Parathyroid adenoma (tissue), 2 donors: Measurements from ENCODE around the gene APPL2.

Experiments used
- H2AFZ ChIP-seq: fragments of 300-600 bp; sonication (generic); one replicate; pipeline ENCODE4 v1.7.0; 2017; ENCODE audit warnings: antibody characterized with exemption, mild to moderate bottlenecking
- H3K27ac ChIP-seq: fragments of 300-600 bp; sonication (generic); one replicate; pipeline ENCODE4 v1.7.0; 2017
- H3K27me3 ChIP-seq: fragments of 300-600 bp; sonication (generic); one replicate; pipeline ENCODE4 v1.7.0; 2017; ENCODE audit warnings: low read length; ENCODE audit not compliant: control insufficient read depth, insufficient read depth
- H3K36me3 ChIP-seq: fragments of 300-600 bp; sonication (generic); one replicate; pipeline ENCODE4 v1.7.0; 2017; ENCODE audit warnings: low read length; ENCODE audit not compliant: control insufficient read depth, insufficient read depth
- H3K4me1 ChIP-seq: fragments of 300-600 bp; sonication (generic); one replicate; pipeline ENCODE4 v1.7.0; 2017; ENCODE audit warnings: control low read depth
- H3K4me2 ChIP-seq: fragments of 300-600 bp; sonication (generic); one replicate; pipeline ENCODE4 v1.7.0; 2017; ENCODE audit warnings: low read length
- H3K4me3 ChIP-seq: fragments of 300-600 bp; sonication (generic); one replicate; pipeline ENCODE4 v1.7.0; 2017; ENCODE audit warnings: low read depth, low read length
- H3K79me2 ChIP-seq: fragments of 300-600 bp; sonication (generic); one replicate; pipeline ENCODE4 v1.7.0; 2017; ENCODE audit warnings: control low read depth
- H3K9ac ChIP-seq: fragments of 300-600 bp; sonication (generic); one replicate; pipeline ENCODE4 v1.7.0; 2017; ENCODE audit warnings: mild to moderate bottlenecking
- H3K9me3 ChIP-seq: fragments of 300-600 bp; sonication (generic); one replicate; pipeline ENCODE4 v1.7.0; 2017; ENCODE audit warnings: low read length; ENCODE audit not compliant: control insufficient read depth
- TF ChIP-seq, protein P1 (sequence below): fragments of 300-600 bp; sonication (generic); IDR thresholded peaks from one replicate; pipeline ENCODE4 v1.7.0; 2017; ENCODE audit warnings: antibody characterized with exemption, mild to moderate bottlenecking
- donor health status: primary hyperparathyroidism.

The APPL2 gene

DNA sequence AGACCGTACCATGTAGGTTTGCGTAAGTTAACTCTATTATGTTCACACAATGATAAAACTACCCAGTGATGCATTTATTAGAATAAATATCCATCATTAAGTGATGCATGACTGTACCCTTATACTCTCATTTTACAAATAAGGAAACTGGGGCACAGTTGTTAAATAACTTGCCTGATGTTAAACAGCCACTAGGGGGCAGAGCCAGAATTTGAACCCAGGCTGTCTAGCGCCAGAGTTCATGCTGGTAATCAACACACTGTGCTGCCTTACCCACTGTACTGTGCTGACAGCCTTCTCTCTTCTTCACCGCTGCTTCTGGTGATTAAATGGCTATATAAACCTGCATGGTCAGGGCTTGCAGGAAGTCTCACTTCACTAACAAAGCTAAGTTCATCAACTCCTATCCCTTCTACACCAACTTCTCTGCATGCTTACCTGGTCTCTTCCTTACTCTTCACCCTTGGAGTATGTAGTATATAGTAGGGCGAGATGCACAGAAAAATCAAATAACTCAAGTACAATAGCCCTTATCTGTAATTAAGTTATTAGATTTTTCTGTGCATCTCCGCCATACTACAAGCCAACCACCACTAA lies 43.6 kb upstream of the APPL2 start:
- H3K79me2 ChIP-seq: no peaks in the 10 kb centered on the region
- H3K27ac ChIP-seq: no peak overlapping the region
- no peak overlapping the region for H3K4me3 ChIP-seq
- no peaks in the 10 kb centered on the region for H3K27me3 ChIP-seq
- no peaks in the 10 kb centered on the region for H3K9me3 ChIP-seq
- H3K36me3 ChIP-seq: no peaks in the 10 kb centered on the region
- no peaks in the 10 kb centered on the region for H3K4me1 ChIP-seq
- no peak overlapping the region for H2AFZ ChIP-seq
- H3K9ac ChIP-seq: no peak overlapping the region
- H3K4me2 ChIP-seq: no peak overlapping the region
- TF ChIP-seq, protein P1, sequence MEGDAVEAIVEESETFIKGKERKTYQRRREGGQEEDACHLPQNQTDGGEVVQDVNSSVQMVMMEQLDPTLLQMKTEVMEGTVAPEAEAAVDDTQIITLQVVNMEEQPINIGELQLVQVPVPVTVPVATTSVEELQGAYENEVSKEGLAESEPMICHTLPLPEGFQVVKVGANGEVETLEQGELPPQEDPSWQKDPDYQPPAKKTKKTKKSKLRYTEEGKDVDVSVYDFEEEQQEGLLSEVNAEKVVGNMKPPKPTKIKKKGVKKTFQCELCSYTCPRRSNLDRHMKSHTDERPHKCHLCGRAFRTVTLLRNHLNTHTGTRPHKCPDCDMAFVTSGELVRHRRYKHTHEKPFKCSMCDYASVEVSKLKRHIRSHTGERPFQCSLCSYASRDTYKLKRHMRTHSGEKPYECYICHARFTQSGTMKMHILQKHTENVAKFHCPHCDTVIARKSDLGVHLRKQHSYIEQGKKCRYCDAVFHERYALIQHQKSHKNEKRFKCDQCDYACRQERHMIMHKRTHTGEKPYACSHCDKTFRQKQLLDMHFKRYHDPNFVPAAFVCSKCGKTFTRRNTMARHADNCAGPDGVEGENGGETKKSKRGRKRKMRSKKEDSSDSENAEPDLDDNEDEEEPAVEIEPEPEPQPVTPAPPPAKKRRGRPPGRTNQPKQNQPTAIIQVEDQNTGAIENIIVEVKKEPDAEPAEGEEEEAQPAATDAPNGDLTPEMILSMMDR: peak; percentile 60

DNA sequence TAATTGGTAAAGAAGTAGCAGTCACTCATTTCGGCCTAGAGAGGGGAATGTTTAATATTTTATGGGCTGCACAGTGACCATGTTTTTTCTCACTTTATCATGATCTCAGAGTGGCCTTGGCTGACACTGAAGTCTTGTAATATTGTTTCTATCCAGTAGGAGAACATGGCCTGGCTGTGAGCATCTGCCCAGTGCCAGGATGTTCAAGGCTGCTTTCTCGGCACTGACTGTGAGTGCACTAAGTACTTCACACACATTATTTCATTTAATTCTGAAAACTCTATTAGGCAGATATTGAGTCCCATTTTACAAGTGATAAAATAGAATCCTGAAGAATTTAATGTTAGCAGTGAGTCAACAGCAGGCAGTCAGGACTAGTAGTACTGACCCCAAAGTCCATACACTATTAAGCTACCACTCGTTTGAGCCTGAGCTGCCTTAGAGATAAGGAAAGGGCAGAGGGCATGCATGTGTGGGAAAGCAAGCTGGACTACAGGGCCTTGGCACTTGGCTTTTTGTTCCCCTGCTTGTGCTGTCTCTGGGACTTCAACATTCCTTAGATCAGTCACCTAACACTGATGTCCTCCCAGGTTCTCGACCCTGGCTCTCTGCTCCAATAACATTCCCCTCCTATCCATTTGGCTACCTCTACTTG lies 42.2 kb upstream of the APPL2 start:
- Histone ChIP-seq H3K9me3 (no peaks in the 10 kb centered on the region), H3K4me2 (no peak overlapping the region), H3K36me3 (no peaks in the 10 kb centered on the region), H3K27me3 (no peaks in the 10 kb centered on the region), H3K79me2 (no peaks in the 10 kb centered on the region), H3K4me1 (no peaks in the 10 kb centered on the region), H2AFZ (no peak overlapping the region), H3K27ac (no peak overlapping the region), H3K9ac (no peak overlapping the region), H3K4me3 (no peak overlapping the region)
- TF ChIP-seq, protein P1: no peak

DNA sequence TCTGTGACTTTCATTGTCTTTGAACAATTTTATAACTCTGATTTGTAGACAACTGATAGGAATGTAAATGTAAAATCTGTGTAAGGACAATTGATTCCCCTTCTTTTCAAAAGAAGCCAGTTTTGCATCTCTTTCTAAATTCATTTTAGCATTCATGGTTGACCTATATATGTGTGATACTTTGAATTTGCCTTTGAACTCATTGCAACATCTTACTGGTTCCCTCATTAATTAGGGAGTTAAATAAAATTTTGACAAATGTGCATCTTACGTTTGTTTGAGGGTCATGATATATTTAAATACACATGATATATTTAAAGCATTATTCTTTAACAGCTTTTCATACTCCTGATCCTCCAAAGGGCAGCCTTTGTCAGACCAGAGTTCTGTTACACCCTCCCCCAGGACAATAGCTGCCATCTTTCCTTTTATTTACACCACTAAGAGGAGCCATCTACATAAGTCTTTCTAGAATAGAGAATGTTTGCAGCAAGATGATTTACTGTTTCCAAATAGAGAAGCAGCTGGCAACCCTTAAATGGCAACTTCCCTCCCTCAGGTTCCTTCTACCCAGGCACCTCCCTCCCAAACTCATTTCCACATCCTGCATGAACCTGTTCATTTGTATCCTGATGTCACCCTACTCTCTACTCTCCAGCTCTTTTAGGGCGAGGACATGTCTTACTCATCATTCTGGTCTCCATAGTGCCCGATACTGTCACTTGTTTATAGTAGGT lies 40.2 kb upstream of the APPL2 start:
- Histone ChIP-seq H3K9me3 (no peaks in the 10 kb centered on the region), H2AFZ (no peak overlapping the region), H3K27ac (no peak overlapping the region), H3K79me2 (no peaks in the 10 kb centered on the region), H3K9ac (no peak overlapping the region), H3K4me3 (no peak overlapping the region), H3K27me3 (no peaks in the 10 kb centered on the region), H3K4me2 (no peak overlapping the region), H3K4me1 (no peaks in the 10 kb centered on the region), H3K36me3 (no peaks in the 10 kb centered on the region)
- TF ChIP-seq, protein P1: no peak

DNA sequence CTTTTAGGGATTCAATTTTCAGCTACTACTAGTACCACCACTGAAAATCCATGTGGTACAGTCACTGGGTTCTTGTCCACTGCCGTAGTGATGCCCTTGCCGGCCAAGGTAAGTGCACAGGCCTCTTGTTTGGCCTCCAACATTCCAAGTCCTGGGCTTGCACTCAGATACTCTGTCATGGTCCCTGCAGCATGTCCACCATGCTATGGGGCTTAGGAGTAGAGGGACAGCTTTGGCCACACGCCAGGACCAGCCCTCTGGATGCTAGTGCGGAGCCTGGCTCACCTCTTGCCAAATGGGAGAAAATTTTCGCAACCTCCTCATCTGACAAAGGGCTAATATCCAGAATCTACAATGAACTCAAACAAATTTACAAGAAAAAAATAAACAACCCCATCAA lies 38.6 kb upstream of the APPL2 start:
- Histone ChIP-seq H3K36me3 (no peaks in the 10 kb centered on the region), H3K27me3 (no peaks in the 10 kb centered on the region), H3K79me2 (no peaks in the 10 kb centered on the region), H3K27ac (no peak overlapping the region), H3K9ac (no peak overlapping the region), H3K4me1 (no peaks in the 10 kb centered on the region), H3K9me3 (no peaks in the 10 kb centered on the region), H3K4me2 (no peak overlapping the region), H3K4me3 (no peak overlapping the region), H2AFZ (no peak overlapping the region)
- TF ChIP-seq, protein P1: no peak
